ENCODE measurements around the gene GDF7.

DNA sequence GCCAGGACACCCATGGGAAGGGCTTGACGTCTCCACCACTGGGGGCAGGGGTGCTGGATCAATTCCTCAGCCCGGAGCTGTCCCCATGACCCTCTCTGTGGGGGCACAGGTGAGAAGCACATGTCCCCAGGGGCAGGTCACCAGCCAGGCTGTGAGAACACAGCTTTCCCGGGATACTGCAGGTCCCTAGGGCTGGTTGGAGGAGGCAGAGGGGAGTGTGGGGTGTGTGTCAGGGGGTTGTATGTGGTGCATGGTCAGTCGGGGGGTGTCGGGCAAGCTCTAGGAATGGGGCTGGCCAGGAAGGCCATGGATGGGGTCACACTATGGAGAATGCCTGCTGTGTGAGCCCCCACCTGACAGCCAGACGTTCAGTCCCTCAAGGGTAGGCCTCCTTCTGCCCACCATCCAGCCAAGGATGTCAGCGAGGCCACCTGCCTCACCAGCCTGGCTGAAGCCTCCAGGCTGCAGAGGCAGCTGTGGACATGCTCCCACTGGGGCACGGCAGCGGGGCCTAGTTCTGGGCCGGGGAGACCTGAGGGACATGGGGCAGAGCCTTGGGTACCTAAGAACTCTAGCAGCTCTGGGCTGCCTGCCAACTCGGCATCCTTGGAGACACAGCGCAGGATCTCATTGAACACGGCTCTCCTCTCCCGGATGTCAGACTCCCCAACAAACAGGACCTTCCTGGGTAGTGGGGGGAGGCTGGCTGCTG lies 26.4 kb upstream of the GDF7 start:
- TF ChIP-seq CTCF (IDR thresholded peaks at IDR 0.05) (no peak), POLR2A (IDR thresholded peaks at IDR 0.05) (no peak)

All from right lobe of liver (tissue), 4 donors.